Naive thymus-derived CD8-positive, alpha-beta T cell (primary cell): Measurements from ENCODE around the gene TRIM23. TPM values are rescaled to one million over a fixed set of nuclear protein-coding genes. Genes with fewer than 3 reads are reported as not detected.

Experiments
- ATAC-seq, 2 donors: fragments of 150-1000 bp; cut with Tn5 transposase in 1 of 2; sonication (Bioruptor Pico), chemical (Tn5 transposase) in 1 of 2; 1 replicate in 1 of 2; 2 replicates in 1 of 2; pipeline ENCODE4 v1.10.0; 2021; ENCODE audit warnings: mild to moderate bottlenecking in 2 of 2, moderate library complexity in 2 of 2
- POLR2A ChIA-PET: fragments of 350-600 bp; sonication (Branson Sonifier 250); formaldehyde crosslinking; loops from one replicate; lab custom pipeline; 2021; ENCODE audit warnings: antibody characterized with exemption; lab: Charles Lee
- DNase-seq, 10 donors: peaks; one replicate each; pipeline versions ENCODE4 v3.0.0 to v3.0.0-alpha.2; 2020 to 2022
- H3K27ac Mint-ChIP-seq, 10 donors: one replicate each; pipeline ENCODE4 v1.8.0; 2020 to 2022; ENCODE audit warnings: mild to moderate bottlenecking in 10 of 10, mixed read lengths in 10 of 10, moderate library complexity in 4 of 10, inconsistent platforms in 1 of 10
- H3K27me3 Mint-ChIP-seq, 5 donors: one replicate each; pipeline ENCODE4 v1.8.0; 2021 to 2022; ENCODE audit warnings: mixed read lengths in 5 of 5
- H3K36me3 Mint-ChIP-seq, 3 donors: one replicate each; pipeline ENCODE4 v1.8.0; 2020 to 2022; ENCODE audit warnings: mixed read lengths in 3 of 3, mild to moderate bottlenecking in 2 of 3, inconsistent platforms in 1 of 3
- H3K4me1 Mint-ChIP-seq, 4 donors: one replicate each; pipeline ENCODE4 v1.8.0; 2021 to 2022; ENCODE audit warnings: mixed read lengths in 4 of 4
- H3K4me3 Mint-ChIP-seq, 10 donors: one replicate each; pipeline ENCODE4 v1.8.0; 2020 to 2022; ENCODE audit warnings: mild to moderate bottlenecking in 10 of 10, mixed read lengths in 10 of 10, moderate library complexity in 6 of 10, inconsistent platforms in 1 of 10
- H3K9me3 Mint-ChIP-seq, 9 donors: one replicate each; pipeline ENCODE4 v1.8.0; 2020 to 2022; ENCODE audit warnings: mixed read lengths in 9 of 9, mild to moderate bottlenecking in 3 of 9, inconsistent platforms in 1 of 9, moderate library complexity in 1 of 9
- polyA plus RNA-seq, 3 donors: library from polyadenylated mRNA; unstranded; fragments of 300-500 nt; fragmentation: Illumina TruSeq; gene quantifications; one replicate each; pipeline ENCODE4 v1.2.3, GENCODE V29; 2021
- total RNA-seq, 8 experiments: library from RNA in 2 of 8; stranded (reverse) in 2 of 8; gene quantifications; one replicate each; pipeline ENCODE4 v1.2.3 and lab custom pipeline; 2021 to 2026

The TRIM23 gene
- total and polyA plus RNA-seq, 5 experiments from 2014 or later: 11.6 to 29.6 (median 16.0) TPM

- H3K4me3 Mint-ChIP-seq: peak overlapping the region; percentile 88 to 100 (median 98)
- POLR2A ChIA-PET: interaction anchor here (0.7 to 4.0 kb wide), 13 partner anchors 10 to 795 kb away, joined by 3 to 64 read pairs (median 6); partner anchors contain the start of genes ADAMTS6, CWC27, NLN and SGTB
These were observed 60.4 kb downstream of the TRIM23 start for GRCh38 chr5:65563777-65564176.

GRCh38 chr5:65562731-65563701 is 61.1 kb downstream of the TRIM23 start, which contains the start of the genes CENPK and PPWD1:
Gene CENPK, minus strand, starts transcription at chr5:65563168. Its CDS starts 8,261 bp downstream, at chr5:65554907.
Gene PPWD1, plus strand, starts transcription at chr5:65563296. Its CDS starts 15 bp downstream, at chr5:65563311.
- ATAC-seq: peak; percentile 97

More at GRCh38 chr5:65563777-65564176, 60.4 kb downstream of the TRIM23 start:
- H3K27ac Mint-ChIP-seq: peak overlapping the region; percentile 97 to 100 (median 99)
- DNase-seq (no peak), ATAC-seq (no peak)
- H3K9me3 Mint-ChIP-seq: no peaks in the 10 kb centered on the region
- peaks cover 0 to 34% (median 2%) of the 10 kb centered on the region in 3 donors for H3K36me3 Mint-ChIP-seq
- peaks cover 24 to 62% (median 53%) of the 10 kb centered on the region in 4 donors for H3K4me1 Mint-ChIP-seq
- no peaks in the 10 kb centered on the region for H3K27me3 Mint-ChIP-seq

GRCh38 chr5:65556718-65557117 is 67.4 kb downstream of the TRIM23 start:
- DNase-seq (no peak), ATAC-seq (no peak)
- Mint-ChIP-seq H3K9me3 (no peaks in the 10 kb centered on the region), H3K27me3 (no peaks in the 10 kb centered on the region), H3K4me1 (peaks cover 0 to 27% (median 8%) of the 10 kb centered on the region in 4 donors), H3K27ac (no peak overlapping the region), H3K4me3 (no peak overlapping the region), H3K36me3 (peaks cover 3 to 8% (median 6%) of the 10 kb centered on the region in 3 donors)
- POLR2A ChIA-PET: no interaction called here

More at GRCh38 chr5:65562731-65563701, 61.1 kb downstream of the TRIM23 start, which contains the start of the genes CENPK and PPWD1:
- Mint-ChIP-seq H3K9me3 (no peaks in the 10 kb centered on the region), H3K27me3 (no peaks in the 10 kb centered on the region), H3K27ac (peak within 1 kb of the TSS; percentile 97 to 100 (median 99)), H3K36me3 (peaks cover 2 to 29% (median 6%) of the 10 kb centered on the region in 3 donors), H3K4me3 (peak within 1 kb of the TSS; percentile 88 to 100 (median 98)), H3K4me1 (peaks cover 21 to 62% (median 53%) of the 10 kb centered on the region in 4 donors)
- POLR2A ChIA-PET: interaction anchor here (0.6 to 4.0 kb wide), 22 partner anchors 8 to 794 kb away, joined by 3 to 64 read pairs (median 4); partner anchors contain the start of genes ADAMTS6, CWC27, NLN and SGTB
- peak; percentile 85 to 97 (median 94) for DNase-seq

- H3K4me1 Mint-ChIP-seq: peaks cover 0 to 23% (median 8%) of the 10 kb centered on the region in 4 donors
- POLR2A ChIA-PET: no interaction called here
- no peak overlapping the region for H3K4me3 Mint-ChIP-seq
- no peak for ATAC-seq
- no peak overlapping the region for H3K27ac Mint-ChIP-seq
- peaks cover 3 to 8% (median 6%) of the 10 kb centered on the region in 3 donors for H3K36me3 Mint-ChIP-seq
- no peak for DNase-seq
- H3K9me3 Mint-ChIP-seq: no peaks in the 10 kb centered on the region
- H3K27me3 Mint-ChIP-seq: no peaks in the 10 kb centered on the region
These were observed 68.0 kb downstream of the TRIM23 start for GRCh38 chr5:65556181-65556580.

GRCh38 chr5:65555287-65555686 is 68.8 kb downstream of the TRIM23 start:
- POLR2A ChIA-PET: no interaction called here
- ATAC-seq: no peak
- H3K4me3 Mint-ChIP-seq: no peak overlapping the region
- no peaks in the 10 kb centered on the region for H3K9me3 Mint-ChIP-seq
- peaks cover 3 to 10% (median 6%) of the 10 kb centered on the region in 3 donors for H3K36me3 Mint-ChIP-seq
- no peak for DNase-seq
- H3K4me1 Mint-ChIP-seq: peaks cover 0 to 21% (median 8%) of the 10 kb centered on the region in 4 donors
- no peak overlapping the region for H3K27ac Mint-ChIP-seq
- no peaks in the 10 kb centered on the region for H3K27me3 Mint-ChIP-seq

GRCh38 chr5:65553941-65554340 is 70.2 kb downstream of the TRIM23 start:
- ATAC-seq (no peak), DNase-seq (no peak)
- POLR2A ChIA-PET: interaction anchor here (1.0 kb wide), 1 partner anchor 9 kb away, joined by 4 read pairs; the partner anchor contains the start of genes CENPK and PPWD1
- H3K4me3 Mint-ChIP-seq: no peak overlapping the region
- H3K27me3 Mint-ChIP-seq: no peaks in the 10 kb centered on the region
- peak overlapping the region in 1 of 10 donors; percentile 8 for H3K27ac Mint-ChIP-seq
- H3K9me3 Mint-ChIP-seq: no peaks in the 10 kb centered on the region
- H3K36me3 Mint-ChIP-seq: peaks cover 3 to 14% (median 6%) of the 10 kb centered on the region in 3 donors
- peaks cover 0 to 22% (median 8%) of the 10 kb centered on the region in 4 donors for H3K4me1 Mint-ChIP-seq

GRCh38 chr5:65548281-65548680 is 75.9 kb downstream of the TRIM23 start:
- ATAC-seq (no peak), DNase-seq (no peak)
- H3K27ac Mint-ChIP-seq: no peak overlapping the region
- no peaks in the 10 kb centered on the region for H3K27me3 Mint-ChIP-seq
- no peaks in the 10 kb centered on the region for H3K9me3 Mint-ChIP-seq
- H3K4me3 Mint-ChIP-seq: no peak overlapping the region
- peaks cover 0 to 2% (median 0%) of the 10 kb centered on the region in 4 donors for H3K4me1 Mint-ChIP-seq
- peaks cover 0 to 29% (median 0%) of the 10 kb centered on the region in 3 donors for H3K36me3 Mint-ChIP-seq
- POLR2A ChIA-PET: interaction anchor here (4.6 kb wide), 1 partner anchor 15 kb away, joined by 20 read pairs; the partner anchor contains the start of genes CENPK and PPWD1

- Mint-ChIP-seq H3K9me3 (no peaks in the 10 kb centered on the region), H3K4me1 (peaks cover 0 to 2% (median 0%) of the 10 kb centered on the region in 4 donors), H3K36me3 (peaks cover 4 to 41% (median 13%) of the 10 kb centered on the region in 3 donors), H3K4me3 (no peak overlapping the region), H3K27me3 (no peaks in the 10 kb centered on the region), H3K27ac (peak overlapping the region in 1 of 10 donors; percentile 11)
- POLR2A ChIA-PET: no interaction called here
- ATAC-seq (no peak), DNase-seq (no peak)
These were observed 78.0 kb downstream of the TRIM23 start for GRCh38 chr5:65546141-65546540.

GRCh38 chr5:65544473-65544872 is 79.7 kb downstream of the TRIM23 start:
- DNase-seq: no peak
- Mint-ChIP-seq H3K27ac (no peak overlapping the region), H3K9me3 (no peaks in the 10 kb centered on the region), H3K36me3 (peaks cover 4 to 38% (median 18%) of the 10 kb centered on the region in 3 donors), H3K4me3 (no peak overlapping the region), H3K4me1 (no peaks in the 10 kb centered on the region), H3K27me3 (no peaks in the 10 kb centered on the region)
- POLR2A ChIA-PET: no interaction called here
- ATAC-seq: no peak

GRCh38 chr5:65539827-65540226 is 84.3 kb downstream of the TRIM23 start:
- Mint-ChIP-seq H3K4me1 (no peaks in the 10 kb centered on the region), H3K27ac (no peak overlapping the region), H3K4me3 (no peak overlapping the region), H3K9me3 (no peaks in the 10 kb centered on the region), H3K36me3 (peaks cover 8 to 35% (median 18%) of the 10 kb centered on the region in 3 donors), H3K27me3 (no peaks in the 10 kb centered on the region)
- no peak for ATAC-seq
- POLR2A ChIA-PET: no interaction called here
- DNase-seq: no peak
